Hepatocyte (in vitro differentiated cells): ENCODE measurements around the gene RIN2.

Experiments used
- EZH2 ChIP-seq: fragments of 200-600 bp; sonication (generic); IDR thresholded peaks from 2 replicates; pipeline ENCODE4 v1.6.1; 2016; ENCODE audit warnings: antibody characterized with exemption, mild to moderate bottlenecking, borderline replicate concordance
- EZH2phosphoT487 ChIP-seq: fragments of 200-600 bp; sonication (generic); IDR thresholded peaks from one replicate; pipeline ENCODE4 v1.6.1; 2018; ENCODE audit warnings: antibody characterized with exemption, mild to moderate bottlenecking, low read depth, moderate library complexity; ENCODE audit not compliant: unreplicated experiment, severe bottlenecking
- TF ChIP-seq, protein P1 (sequence below): fragments of 200-600 bp; sonication (generic); IDR thresholded peaks from 2 replicates; pipeline ENCODE4 v1.5.1; 2016; ENCODE audit warnings: antibody characterized with exemption, mild to moderate bottlenecking; ENCODE audit not compliant: poor library complexity

- TF ChIP-seq, protein P1, sequence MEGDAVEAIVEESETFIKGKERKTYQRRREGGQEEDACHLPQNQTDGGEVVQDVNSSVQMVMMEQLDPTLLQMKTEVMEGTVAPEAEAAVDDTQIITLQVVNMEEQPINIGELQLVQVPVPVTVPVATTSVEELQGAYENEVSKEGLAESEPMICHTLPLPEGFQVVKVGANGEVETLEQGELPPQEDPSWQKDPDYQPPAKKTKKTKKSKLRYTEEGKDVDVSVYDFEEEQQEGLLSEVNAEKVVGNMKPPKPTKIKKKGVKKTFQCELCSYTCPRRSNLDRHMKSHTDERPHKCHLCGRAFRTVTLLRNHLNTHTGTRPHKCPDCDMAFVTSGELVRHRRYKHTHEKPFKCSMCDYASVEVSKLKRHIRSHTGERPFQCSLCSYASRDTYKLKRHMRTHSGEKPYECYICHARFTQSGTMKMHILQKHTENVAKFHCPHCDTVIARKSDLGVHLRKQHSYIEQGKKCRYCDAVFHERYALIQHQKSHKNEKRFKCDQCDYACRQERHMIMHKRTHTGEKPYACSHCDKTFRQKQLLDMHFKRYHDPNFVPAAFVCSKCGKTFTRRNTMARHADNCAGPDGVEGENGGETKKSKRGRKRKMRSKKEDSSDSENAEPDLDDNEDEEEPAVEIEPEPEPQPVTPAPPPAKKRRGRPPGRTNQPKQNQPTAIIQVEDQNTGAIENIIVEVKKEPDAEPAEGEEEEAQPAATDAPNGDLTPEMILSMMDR, result no peak
- no peak for TF ChIP-seq EZH2phosphoT487
- no peak for TF ChIP-seq EZH2
Measured at GRCh38 chr20:19758501-19759331, 658 bp downstream of the RIN2 start.
